PC-3 (cell line): ENCODE data around the gene TMSB15B. TPM values are rescaled to one million over a fixed set of nuclear protein-coding genes. Genes with fewer than 3 reads are reported as not detected.
"Not testable (repeated sequence)": the region's sequence is repeated elsewhere in the genome, so short reads cannot be mapped to it uniquely, and the experiment has no call there.

Experiments used
- ATAC-seq: fragments of 200-7000 bp; cut with Tn5 transposase; 2 replicates; pipeline ENCODE4 v1.9.1; 2020; ENCODE audit warnings: mild to moderate bottlenecking, moderate library complexity
- Bru-seq: library from RNA; stranded (reverse); fragments of 400-500 nt; gene quantifications from one replicate; lab custom pipeline; 2021; lab: Mats Ljungman, UMichigan
- BruChase-seq, 2 experiments: library from RNA; stranded (reverse); fragments of 400-500 nt; gene quantifications; one replicate each; lab custom pipeline; 2021; lab: Mats Ljungman, UMichigan
- BruUV-seq: library from RNA; stranded (reverse); fragments of 400-500 nt; replicated peaks from 2 replicates; lab custom pipeline; 2021; lab: Mats Ljungman, UMichigan
- CTCF ChIA-PET: fragments of 300-600 bp; sonication (Branson Sonifier 250); formaldehyde crosslinking; loops from one replicate; lab custom pipeline; 2022; ENCODE audit warnings: antibody characterized with exemption; lab: Charles Lee
- POLR2A ChIA-PET: fragments of 300-600 bp; sonication (Branson Sonifier 250); formaldehyde crosslinking; loops from one replicate; lab custom pipeline; 2022; ENCODE audit warnings: antibody characterized with exemption; ENCODE audit not compliant: unreplicated experiment; lab: Charles Lee
- DNase-seq: peaks from one replicate; pipeline ENCODE4 v3.0.0-alpha.2; 2015
- H2AFZ ChIP-seq: fragments of 300-600 bp; sonication (generic); 2 replicates; pipeline ENCODE4 v1.6.0; 2016; ENCODE audit warnings: antibody characterized with exemption, low read length
- H3F3A ChIP-seq: fragments of 300-600 bp; sonication (generic); one replicate; pipeline ENCODE4 v1.6.0; 2017; ENCODE audit warnings: antibody characterized with exemption, low read length, control low read depth, mild to moderate bottlenecking; ENCODE audit not compliant: unreplicated experiment
- H3K27ac ChIP-seq: fragments of 300-600 bp; sonication (generic); 2 replicates; pipeline ENCODE4 v1.5.1; 2016; ENCODE audit warnings: mild to moderate bottlenecking, low read length
- H3K27me3 ChIP-seq: fragments of 300-600 bp; sonication (generic); 2 replicates; pipeline ENCODE4 v1.6.1; 2016; ENCODE audit warnings: low read length, mixed read lengths
- H3K36me3 ChIP-seq: fragments of 300-600 bp; sonication (generic); 2 replicates; pipeline ENCODE4 v1.6.1; 2016; ENCODE audit warnings: low read depth, mixed run types, low read length, mixed read lengths
- H3K4me1 ChIP-seq: fragments of 300-600 bp; sonication (generic); 2 replicates; pipeline ENCODE4 v1.5.1; 2016; ENCODE audit warnings: low read length; ENCODE audit not compliant: insufficient read depth
- H3K4me2 ChIP-seq: fragments of 300-600 bp; sonication (generic); 2 replicates; pipeline ENCODE4 v1.6.0; 2016; ENCODE audit warnings: low read length
- H3K4me3 ChIP-seq: fragments of 300-600 bp; sonication (generic); 2 replicates; pipeline ENCODE4 v1.5.1; 2016; ENCODE audit warnings: mild to moderate bottlenecking, low read length, mixed read lengths
- H3K79me2 ChIP-seq: fragments of 300-600 bp; sonication (generic); 2 replicates; pipeline ENCODE4 v1.6.1; 2017; ENCODE audit warnings: low read length, mixed read lengths
- H3K9ac ChIP-seq: fragments of 300-600 bp; sonication (generic); 2 replicates; pipeline ENCODE4 v1.6.0; 2016; ENCODE audit warnings: mild to moderate bottlenecking, low read length
- H3K9me2 ChIP-seq: fragments of 300-600 bp; sonication (generic); replicated peaks from 2 replicates; pipeline ENCODE4 v1.6.1; 2016; ENCODE audit warnings: mixed run types, low read length, mixed read lengths
- H3K9me3 ChIP-seq: fragments of 300-600 bp; sonication (generic); 2 replicates; pipeline ENCODE4 v1.6.1; 2016; ENCODE audit warnings: low read length, mixed read lengths
- H4K20me1 ChIP-seq: fragments of 300-600 bp; sonication (generic); 2 replicates; pipeline ENCODE4 v1.6.1; 2016; ENCODE audit warnings: low read length, mixed read lengths
- EZH2 ChIP-seq: fragments of 300-600 bp; sonication (generic); IDR thresholded peaks from one replicate; pipeline ENCODE4 v1.6.1; 2017; ENCODE audit warnings: antibody characterized with exemption, mild to moderate bottlenecking, low read length; ENCODE audit not compliant: unreplicated experiment
- EZH2phosphoT487 ChIP-seq: fragments of 300-600 bp; sonication (generic); IDR thresholded peaks from 2 replicates; pipeline ENCODE4 v1.6.1; 2018; ENCODE audit warnings: mild to moderate bottlenecking, antibody characterized with exemption, low read length, borderline replicate concordance
- intact Hi-C: fragments of 100-400 bp; cut with micrococcal nuclease; formaldehyde crosslinking; loops from 2 replicates; pipeline ENCODE4 v1.9.0; 2023
- long read RNA-seq: library from polyadenylated mRNA; unstranded; transcript quantifications from one replicate; pipeline ENCODE4 v2.0.0, GENCODE V29; 2021; ENCODE audit not compliant: unreplicated experiment
- total RNA-seq: library from RNA; depleted of rRNA; stranded (reverse); fragments of >200 nt; gene quantifications from 2 replicates; pipeline ENCODE4 v1.2.3, GENCODE V29; 2014; rRNA removed
- TF ChIP-seq, protein P1 (sequence below): fragments of 300-600 bp; sonication (generic); conservative IDR thresholded peaks from 2 replicates; pipeline ENCODE4 v1.5.1; 2017; ENCODE audit warnings: antibody characterized with exemption, low read depth, mild to moderate bottlenecking, low read length

The TMSB15B gene
- total RNA-seq (3.1 and 7.7 TPM in 2 replicates), Bru-seq, nascent RNA (percentile 48 among the genes with signal in this experiment), BruChase-seq, experiment 1, labeled RNA remaining after a 6-hour chase (percentile 40 among the genes with signal in this experiment), BruChase-seq, experiment 2, labeled RNA remaining after a 2-hour chase (percentile 43 among the genes with signal in this experiment)
- long read RNA-seq, partial matches to known transcripts: 0 of 6 reads
- long read RNA-seq, other reads (novel, unspliced or antisense): 4 of 6 reads

DNA sequence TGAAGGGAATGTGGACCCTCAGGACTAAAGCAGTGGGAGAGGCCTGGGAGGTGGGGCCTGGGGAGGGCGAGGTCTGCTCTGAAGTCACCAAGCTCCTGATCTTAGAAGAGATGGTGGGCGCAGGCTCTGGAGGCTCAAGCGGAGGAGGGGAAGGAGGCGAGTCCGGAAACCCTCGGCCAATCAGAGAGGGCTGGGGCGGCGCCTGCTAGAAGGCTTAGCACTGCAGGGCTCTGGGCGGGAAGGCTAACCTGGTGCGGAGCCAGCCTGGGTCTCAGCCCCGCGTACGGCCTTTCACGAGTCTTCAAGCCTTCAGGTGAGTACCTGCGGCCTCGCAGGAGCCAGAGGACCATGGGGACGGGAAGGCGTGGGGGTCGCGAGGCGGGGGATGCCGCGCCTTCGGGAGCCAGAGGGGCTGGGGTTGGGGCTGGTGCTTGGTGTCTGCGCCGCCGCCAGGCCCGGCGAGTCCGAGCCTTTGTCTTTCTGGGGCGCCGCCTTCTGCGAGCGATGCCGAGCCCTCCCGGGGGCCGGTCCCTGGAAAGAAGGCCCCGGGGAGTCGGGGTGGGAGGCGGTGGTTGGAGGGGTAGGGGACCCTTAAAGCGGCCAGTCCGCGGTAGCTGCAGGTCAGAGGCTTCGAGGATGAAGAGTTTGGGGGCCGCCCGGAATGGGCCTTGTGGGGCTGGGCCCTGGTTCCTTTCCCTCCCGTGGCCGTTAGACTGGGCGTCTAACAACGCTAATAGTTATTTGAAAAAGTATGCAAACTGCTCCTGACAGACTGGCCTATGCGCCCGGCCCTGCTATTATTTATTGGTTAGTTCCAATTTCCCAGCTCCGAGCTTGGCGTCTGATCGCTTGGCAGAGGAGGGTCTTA is at the start of gene TMSB15B:
Gene TMSB15B (plus strand): TSS at position 217 of the 868 bp plus-strand sequence.
- H3K9ac ChIP-seq, CTCF ChIA-PET, H3K9me2 ChIP-seq, DNase-seq, H3K79me2 ChIP-seq, BruUV-seq, H3K9me3 ChIP-seq, H3K27ac ChIP-seq, POLR2A ChIA-PET, H3K4me1 ChIP-seq, H3K4me3 ChIP-seq, H2AFZ ChIP-seq, H3F3A ChIP-seq, H3K27me3 ChIP-seq, H4K20me1 ChIP-seq, intact Hi-C loops, H3K4me2 ChIP-seq, H3K36me3 ChIP-seq: not testable (repeated sequence)
- peak; percentile 97 for ATAC-seq

DNA sequence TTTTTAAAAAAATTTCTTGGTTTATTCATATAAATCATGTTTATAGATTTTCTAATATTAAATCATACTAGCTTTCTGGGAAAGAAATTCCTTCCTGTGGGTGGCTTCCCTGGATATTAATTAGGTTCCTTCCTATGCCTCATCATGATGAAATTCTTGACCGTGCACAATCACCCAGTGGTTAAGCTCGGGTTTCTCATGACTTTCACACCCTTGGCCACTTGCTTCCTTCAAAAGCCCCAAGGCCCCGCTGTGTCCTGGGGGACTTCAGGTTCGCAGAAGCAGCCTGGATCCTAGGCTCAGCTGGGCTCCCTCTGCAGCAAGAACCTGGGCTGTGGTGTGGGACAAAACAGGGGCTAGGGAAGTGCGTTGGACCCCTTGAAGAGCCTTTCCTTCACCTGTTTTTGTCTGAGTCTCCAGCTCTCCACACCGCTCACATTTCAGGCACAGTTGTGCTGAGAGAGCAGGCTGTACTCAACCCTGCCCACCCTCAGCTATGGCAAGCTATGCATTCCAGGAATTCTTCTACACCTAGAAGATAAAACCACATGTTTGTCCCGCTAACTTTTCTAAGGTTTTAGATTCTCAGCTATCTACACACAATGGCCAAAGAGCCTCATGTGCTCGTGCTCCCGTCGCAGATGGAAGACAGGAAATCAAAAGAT is 48.9 kb upstream of the TMSB15B start:
- Histone ChIP-seq H4K20me1 (no peaks in the 10 kb centered on the region), H3K36me3 (no peaks in the 10 kb centered on the region), H3K4me1 (no peaks in the 10 kb centered on the region; the same call in 1 of the 2 replicates), H3K9ac (no peak overlapping the region), H3K79me2 (no peaks in the 10 kb centered on the region), H2AFZ (no peak overlapping the region), H3K4me3 (no peak overlapping the region), H3K4me2 (no peak overlapping the region), H3K27ac (no peak overlapping the region), H3F3A (no peaks in the 10 kb centered on the region), H3K27me3 (no peaks in the 10 kb centered on the region), H3K9me2 (no peaks in the 10 kb centered on the region), H3K9me3 (no peaks in the 10 kb centered on the region)
- DNase-seq (peak; percentile 2), ATAC-seq (no peak)
- ChIA-PET POLR2A (no interaction called here), CTCF (no interaction called here)
- no TSS peak for BruUV-seq
- intact Hi-C loops: no loop called here
- TF ChIP-seq EZH2phosphoT487: no peak
- TF ChIP-seq, protein P1, sequence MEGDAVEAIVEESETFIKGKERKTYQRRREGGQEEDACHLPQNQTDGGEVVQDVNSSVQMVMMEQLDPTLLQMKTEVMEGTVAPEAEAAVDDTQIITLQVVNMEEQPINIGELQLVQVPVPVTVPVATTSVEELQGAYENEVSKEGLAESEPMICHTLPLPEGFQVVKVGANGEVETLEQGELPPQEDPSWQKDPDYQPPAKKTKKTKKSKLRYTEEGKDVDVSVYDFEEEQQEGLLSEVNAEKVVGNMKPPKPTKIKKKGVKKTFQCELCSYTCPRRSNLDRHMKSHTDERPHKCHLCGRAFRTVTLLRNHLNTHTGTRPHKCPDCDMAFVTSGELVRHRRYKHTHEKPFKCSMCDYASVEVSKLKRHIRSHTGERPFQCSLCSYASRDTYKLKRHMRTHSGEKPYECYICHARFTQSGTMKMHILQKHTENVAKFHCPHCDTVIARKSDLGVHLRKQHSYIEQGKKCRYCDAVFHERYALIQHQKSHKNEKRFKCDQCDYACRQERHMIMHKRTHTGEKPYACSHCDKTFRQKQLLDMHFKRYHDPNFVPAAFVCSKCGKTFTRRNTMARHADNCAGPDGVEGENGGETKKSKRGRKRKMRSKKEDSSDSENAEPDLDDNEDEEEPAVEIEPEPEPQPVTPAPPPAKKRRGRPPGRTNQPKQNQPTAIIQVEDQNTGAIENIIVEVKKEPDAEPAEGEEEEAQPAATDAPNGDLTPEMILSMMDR: no peak

DNA sequence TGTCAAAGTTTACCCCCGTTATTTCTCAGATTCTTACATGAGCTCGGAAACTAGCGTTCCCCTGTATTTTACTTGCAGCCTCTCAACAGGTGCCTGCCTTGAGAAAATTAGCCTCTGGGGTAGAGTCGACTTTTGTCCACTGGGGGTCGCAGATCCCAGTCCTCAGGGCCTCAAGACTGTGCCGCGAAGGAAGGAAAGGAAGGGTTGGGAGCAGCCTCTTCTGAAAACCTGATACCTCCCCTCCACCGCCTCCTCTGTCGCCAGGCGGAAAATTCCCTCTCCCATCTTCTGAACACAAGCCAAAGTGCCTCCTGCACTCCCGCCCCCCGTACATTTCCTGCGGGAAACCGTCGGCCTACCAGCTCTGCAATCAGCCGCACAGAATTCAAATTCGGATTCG is 44.4 kb upstream of the TMSB15B start:
- intact Hi-C loops: loop anchor here (1.0 to 5.0 kb wide), 2 partner anchors 23 to 231 kb away; partner anchors contain the start of gene MORF4L2
- Histone ChIP-seq H3K4me3 (peak overlapping the region; percentile 82), H3K27ac (no peak overlapping the region), H3K4me1 (peaks cover 6% of the 10 kb centered on the region), H3K36me3 (no peaks in the 10 kb centered on the region), H3F3A (no peaks in the 10 kb centered on the region), H3K9ac (peak overlapping the region; percentile 69; the same call in 1 of the 2 replicates), H3K9me3 (no peaks in the 10 kb centered on the region), H4K20me1 (no peaks in the 10 kb centered on the region), H3K27me3 (no peaks in the 10 kb centered on the region), H3K9me2 (no peaks in the 10 kb centered on the region), H3K79me2 (0 out of 2 replicates have a peak, but pooled peaks cover 3% of the 10 kb centered on the region), H2AFZ (peak overlapping the region; percentile 96), H3K4me2 (peak overlapping the region; percentile 90)
- TF ChIP-seq, protein P1: peak; percentile 65
- TF ChIP-seq EZH2phosphoT487 (no peak), EZH2 (no peak)
- POLR2A ChIA-PET: interaction anchor here (0.6 kb wide), 1 partner anchor 218 kb away, joined by 5 read pairs; no protein-coding TSS in a partner anchor
- BruUV-seq: TSS peak; percentile 43
- CTCF ChIA-PET: interaction anchor here (0.6 to 2.2 kb wide), 3 partner anchors 15 to 744 kb away, joined by 3 to 10 read pairs (median 6); no protein-coding TSS in a partner anchor
- peak; percentile 80 for DNase-seq
- ATAC-seq: peak; percentile 72
